Neural progenitor cell (in vitro differentiated cells): Measurements from ENCODE around the gene CEP19. TPM values are rescaled to one million over a fixed set of nuclear protein-coding genes. Genes with fewer than 3 reads are reported as not detected.

Experiments used
- DNase-seq: peaks from one replicate; pipeline ENCODE4 v3.0.0-alpha.2; 2016; ENCODE audit warnings: low spot score
- H2AFZ ChIP-seq: fragments of 200-600 bp; sonication (generic); replicated peaks from 2 replicates; pipeline ENCODE4 v1.6.1; 2016; ENCODE audit warnings: antibody characterized with exemption
- H3F3A ChIP-seq: fragments of 200-600 bp; sonication (generic); 2 replicates; pipeline ENCODE4 v1.6.1; 2016; ENCODE audit warnings: antibody characterized with exemption, low read depth
- H3K27ac ChIP-seq: fragments of 200-600 bp; sonication (generic); 2 replicates; pipeline ENCODE4 v1.5.1; 2016; ENCODE audit warnings: mild to moderate bottlenecking
- H3K27me3 ChIP-seq: fragments of 200-600 bp; sonication (generic); 2 replicates; pipeline ENCODE4 v1.6.1; 2016; ENCODE audit warnings: mild to moderate bottlenecking, moderate library complexity
- H3K36me3 ChIP-seq: fragments of 200-600 bp; sonication (generic); 2 replicates; pipeline ENCODE4 v1.5.1; 2016
- H3K4me1 ChIP-seq: fragments of 200-600 bp; sonication (generic); 2 replicates; pipeline ENCODE4 v1.6.1; 2016; ENCODE audit warnings: mixed run types
- H3K4me2 ChIP-seq: fragments of 200-600 bp; sonication (generic); 2 replicates; pipeline ENCODE4 v1.6.1; 2016
- H3K4me3 ChIP-seq: fragments of 200-600 bp; sonication (generic); 2 replicates; pipeline ENCODE4 v1.5.1; 2016
- H3K79me2 ChIP-seq: fragments of 200-600 bp; sonication (generic); 2 replicates; pipeline ENCODE4 v1.6.1; 2016; ENCODE audit warnings: low read depth
- H3K9ac ChIP-seq: fragments of 200-600 bp; sonication (generic); 2 replicates; pipeline ENCODE4 v1.6.1; 2016
- H3K9me3 ChIP-seq: fragments of 200-600 bp; sonication (generic); 2 replicates; pipeline ENCODE4 v1.5.1; 2016; ENCODE audit warnings: low read depth
- H4K20me1 ChIP-seq: fragments of 200-600 bp; sonication (generic); 2 replicates; pipeline ENCODE4 v1.6.1; 2016; ENCODE audit warnings: low read depth
- H3K27ac Mint-ChIP-seq: 3 replicates; pipeline ENCODE4 v1.8.0; 2021; ENCODE audit warnings: mixed read lengths
- H3K27me3 Mint-ChIP-seq: 2 replicates; pipeline ENCODE4 v1.8.0; 2022; ENCODE audit warnings: low read depth, mild to moderate bottlenecking, inconsistent platforms, moderate library complexity, mixed read lengths; ENCODE audit not compliant: insufficient read depth
- H3K36me3 Mint-ChIP-seq: 3 replicates; pipeline ENCODE4 v1.8.0; 2021; ENCODE audit warnings: mixed read lengths
- H3K4me1 Mint-ChIP-seq: 3 replicates; pipeline ENCODE4 v1.8.0; 2021; ENCODE audit warnings: mixed read lengths
- H3K4me3 Mint-ChIP-seq: 3 replicates; pipeline ENCODE4 v1.8.0; 2021; ENCODE audit warnings: mild to moderate bottlenecking, moderate library complexity, mixed read lengths
- H3K9me3 Mint-ChIP-seq: 3 replicates; pipeline ENCODE4 v1.8.0; 2020; ENCODE audit warnings: mixed read lengths
- EZH2 ChIP-seq: fragments of 200-600 bp; sonication (generic); IDR thresholded peaks from 2 replicates; pipeline ENCODE4 v1.6.1; 2017; ENCODE audit warnings: antibody characterized with exemption, mild to moderate bottlenecking, moderate library complexity
- EZH2phosphoT487 ChIP-seq: fragments of 200-600 bp; sonication (generic); IDR thresholded peaks from 2 replicates; pipeline ENCODE4 v1.6.1; 2017; ENCODE audit warnings: antibody characterized with exemption
- total RNA-seq: library from RNA; depleted of rRNA; stranded (reverse); fragments of >200 nt; gene quantifications from 2 replicates; pipeline ENCODE4 v1.2.3, GENCODE V29; 2015; ENCODE audit warnings: low replicate concordance
- TF ChIP-seq, protein P1 (sequence below): fragments of 200-600 bp; sonication (generic); IDR thresholded peaks from 2 replicates; pipeline ENCODE4 v1.5.1; 2017; ENCODE audit warnings: antibody characterized with exemption, mild to moderate bottlenecking

CEP19 gene
- total RNA-seq, 1 donor from 2014 or later, result 7.0 TPM

DNA sequence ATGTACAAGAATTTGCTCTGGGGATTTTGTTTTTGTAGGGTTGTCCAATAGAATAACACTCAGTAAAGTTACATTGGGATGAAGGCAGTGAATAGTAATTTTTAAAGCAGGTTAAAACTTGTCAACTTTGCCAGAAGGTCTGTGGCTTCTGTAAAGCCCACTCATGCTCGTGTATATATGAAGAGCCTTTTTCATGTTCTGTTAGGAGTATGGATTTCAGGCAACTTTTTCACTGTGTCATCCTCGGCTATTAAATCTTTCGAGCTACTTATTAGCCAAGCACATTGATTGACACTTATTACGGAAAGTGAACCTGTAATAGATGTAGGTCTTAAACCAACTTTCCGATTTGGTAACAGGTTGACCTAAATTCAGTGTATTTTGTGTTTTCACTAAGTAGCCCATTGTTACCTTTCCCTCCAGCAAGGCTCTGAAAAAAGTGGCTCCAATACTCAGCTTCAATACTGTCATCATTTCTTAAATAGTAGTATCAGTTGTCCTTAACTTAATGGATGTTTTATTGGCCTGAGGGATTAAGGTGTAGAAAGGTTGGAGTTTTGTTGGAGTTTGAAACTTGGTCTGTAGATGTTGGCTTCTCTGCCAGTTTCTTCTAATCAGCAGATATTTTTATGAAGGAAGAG lies 29.3 kb upstream of the CEP19 start:
- no peak overlapping the region for H3K27ac ChIP-seq
- H3K9ac ChIP-seq, result peak overlapping the region; percentile 93
- H3K4me1 ChIP-seq, result peaks cover 8% of the 10 kb centered on the region
- no peak overlapping the region for H2AFZ ChIP-seq
- peaks cover 6% of the 10 kb centered on the region for H3K36me3 ChIP-seq
- Mint-ChIP-seq H3K4me1 (peaks cover 10% of the 10 kb centered on the region), H3K4me3 (peak overlapping the region; percentile 99), H3K27me3 (peaks cover 7% of the 10 kb centered on the region), H3K9me3 (peaks cover 15% of the 10 kb centered on the region), H3K27ac (peak overlapping the region; percentile 97), H3K36me3 (peaks cover 26% of the 10 kb centered on the region)
- no peak for DNase-seq
- peak overlapping the region; percentile 90 for H3K4me3 ChIP-seq
- peak overlapping the region; percentile 93 for H3K4me2 ChIP-seq
- H3K27me3 ChIP-seq, result no peaks in the 10 kb centered on the region
- TF ChIP-seq, protein P1, sequence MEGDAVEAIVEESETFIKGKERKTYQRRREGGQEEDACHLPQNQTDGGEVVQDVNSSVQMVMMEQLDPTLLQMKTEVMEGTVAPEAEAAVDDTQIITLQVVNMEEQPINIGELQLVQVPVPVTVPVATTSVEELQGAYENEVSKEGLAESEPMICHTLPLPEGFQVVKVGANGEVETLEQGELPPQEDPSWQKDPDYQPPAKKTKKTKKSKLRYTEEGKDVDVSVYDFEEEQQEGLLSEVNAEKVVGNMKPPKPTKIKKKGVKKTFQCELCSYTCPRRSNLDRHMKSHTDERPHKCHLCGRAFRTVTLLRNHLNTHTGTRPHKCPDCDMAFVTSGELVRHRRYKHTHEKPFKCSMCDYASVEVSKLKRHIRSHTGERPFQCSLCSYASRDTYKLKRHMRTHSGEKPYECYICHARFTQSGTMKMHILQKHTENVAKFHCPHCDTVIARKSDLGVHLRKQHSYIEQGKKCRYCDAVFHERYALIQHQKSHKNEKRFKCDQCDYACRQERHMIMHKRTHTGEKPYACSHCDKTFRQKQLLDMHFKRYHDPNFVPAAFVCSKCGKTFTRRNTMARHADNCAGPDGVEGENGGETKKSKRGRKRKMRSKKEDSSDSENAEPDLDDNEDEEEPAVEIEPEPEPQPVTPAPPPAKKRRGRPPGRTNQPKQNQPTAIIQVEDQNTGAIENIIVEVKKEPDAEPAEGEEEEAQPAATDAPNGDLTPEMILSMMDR, result no peak
- TF ChIP-seq EZH2, result no peak
- TF ChIP-seq EZH2phosphoT487, result no peak
- peaks cover 65% of the 10 kb centered on the region for H3K79me2 ChIP-seq
- no peaks in the 10 kb centered on the region for H3K9me3 ChIP-seq
- peaks cover 23% of the 10 kb centered on the region for H3F3A ChIP-seq
- peaks cover 32% of the 10 kb centered on the region for H4K20me1 ChIP-seq

DNA sequence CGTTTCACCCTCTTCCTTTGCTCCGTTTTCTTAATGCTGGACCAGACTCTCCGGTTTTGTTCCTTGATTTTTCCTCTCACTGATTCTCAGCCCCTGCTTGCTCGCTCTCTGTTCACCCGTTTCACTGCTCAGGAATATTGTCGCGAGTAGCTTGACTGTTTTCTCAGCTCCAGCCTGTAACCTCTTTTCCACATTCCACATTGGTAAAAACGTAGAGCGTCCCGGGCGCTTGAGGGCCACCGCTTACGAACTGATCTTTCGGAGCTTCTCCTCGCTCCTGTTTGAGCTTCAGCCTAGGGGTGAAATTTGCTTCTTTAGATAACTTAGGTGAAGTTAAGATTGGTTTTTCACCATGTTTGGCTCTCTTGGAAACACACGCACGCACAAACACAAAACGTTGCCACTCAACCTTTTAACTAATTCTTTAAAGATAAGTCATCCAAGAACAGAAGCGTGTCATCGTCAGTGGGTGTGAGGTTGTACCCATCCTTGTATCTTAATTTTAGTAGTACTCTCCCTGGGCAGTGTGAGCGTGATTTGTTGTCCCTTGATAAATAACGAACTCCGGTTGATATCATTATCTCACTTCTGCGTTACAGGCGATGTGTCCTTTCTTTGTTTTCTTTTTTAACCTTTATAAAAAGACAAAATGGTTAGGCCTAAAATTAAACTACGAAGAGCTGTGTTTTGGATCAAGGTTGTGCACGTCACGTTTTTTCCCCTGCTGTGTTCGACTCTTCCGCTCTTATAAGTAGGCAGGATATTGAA lies 28.6 kb upstream of the CEP19 start:
- H3K9me3 Mint-ChIP-seq, result peaks cover 10% of the 10 kb centered on the region
- H3K36me3 Mint-ChIP-seq, result peaks cover 22% of the 10 kb centered on the region
- Histone ChIP-seq H3K4me3 (peak overlapping the region; percentile 90), H3F3A (peaks cover 23% of the 10 kb centered on the region), H4K20me1 (peaks cover 29% of the 10 kb centered on the region), H3K79me2 (peaks cover 58% of the 10 kb centered on the region), H3K4me1 (peaks cover 8% of the 10 kb centered on the region), H3K9ac (peak overlapping the region; percentile 93), H3K27ac (peak overlapping the region; percentile 96), H3K36me3 (no peaks in the 10 kb centered on the region), H2AFZ (peak overlapping the region; percentile 59), H3K4me2 (peak overlapping the region; percentile 93), H3K27me3 (no peaks in the 10 kb centered on the region), H3K9me3 (no peaks in the 10 kb centered on the region)
- peaks cover 7% of the 10 kb centered on the region for H3K27me3 Mint-ChIP-seq
- peaks cover 10% of the 10 kb centered on the region for H3K4me1 Mint-ChIP-seq
- H3K4me3 Mint-ChIP-seq, result peak overlapping the region; percentile 99
- TF ChIP-seq, protein P1, result no peak
- no peak for TF ChIP-seq EZH2
- no peak for TF ChIP-seq EZH2phosphoT487
- peak overlapping the region; percentile 97 for H3K27ac Mint-ChIP-seq
- peak; percentile 69 for DNase-seq

DNA sequence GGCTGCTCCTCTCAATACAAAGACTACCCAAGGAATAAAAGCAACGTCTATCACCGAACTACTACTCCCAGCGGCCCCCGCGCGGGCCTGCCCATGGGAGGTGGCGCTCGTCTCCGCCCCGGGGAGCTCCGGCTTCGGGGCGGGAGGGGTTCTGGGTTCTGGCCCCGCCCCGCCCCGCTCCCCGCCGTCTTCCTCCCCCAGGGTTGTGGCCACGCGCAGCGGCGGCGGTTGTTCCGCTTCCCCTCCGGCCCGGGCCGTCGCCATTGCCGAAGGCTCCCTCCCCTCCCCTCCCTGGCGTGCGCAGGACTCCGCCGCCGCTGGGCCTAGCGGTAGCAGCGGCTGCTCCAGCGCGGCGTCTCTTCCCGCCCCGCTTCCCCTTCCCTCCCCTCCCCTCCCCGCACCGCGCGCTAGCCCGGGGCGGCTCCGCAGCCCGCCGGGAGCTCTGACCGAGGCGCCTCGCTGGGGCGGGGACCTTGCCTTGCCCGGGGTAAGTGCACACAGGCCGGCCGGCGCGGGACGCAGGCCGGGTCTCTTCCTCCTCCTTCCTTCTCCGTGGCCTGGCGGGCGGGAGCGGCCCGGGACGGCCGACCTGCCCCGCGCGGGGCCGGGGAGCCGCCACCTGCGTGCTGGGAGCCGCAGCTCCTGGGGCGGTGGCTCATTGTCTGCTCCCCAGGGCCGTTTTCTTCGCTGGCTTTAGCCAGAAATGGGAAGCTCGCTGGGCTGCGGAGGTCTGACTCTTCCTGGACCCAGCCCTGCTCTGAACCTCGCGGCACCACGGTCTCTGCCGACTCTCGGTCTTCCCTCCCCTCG lies 27.8 kb upstream of the CEP19 start, which contains the start of gene PAK2:
PAK2 (plus strand) TSS at position 187 of the 810 bp plus-strand sequence. CDS start 42,790 bp downstream, outside the sequence.
- TF ChIP-seq, protein P1, result peak; percentile 3
- no peak for TF ChIP-seq EZH2phosphoT487
- peaks cover 7% of the 10 kb centered on the region for H3K9me3 Mint-ChIP-seq
- peak within 1 kb of the TSS; percentile 59 for H2AFZ ChIP-seq

More for the DNA sequence above, 27.8 kb upstream of the CEP19 start, which contains the start of gene PAK2:
- Histone ChIP-seq H3K27me3 (no peaks in the 10 kb centered on the region), H3K4me3 (peak within 1 kb of the TSS; percentile 90), H3K4me1 (peaks cover 8% of the 10 kb centered on the region), H3K27ac (peak within 1 kb of the TSS; percentile 96), H3K79me2 (peaks cover 50% of the 10 kb centered on the region), H3K9me3 (no peaks in the 10 kb centered on the region), H3K36me3 (no peaks in the 10 kb centered on the region), H4K20me1 (peaks cover 29% of the 10 kb centered on the region), H3K9ac (peak within 1 kb of the TSS; percentile 93), H3F3A (peaks cover 23% of the 10 kb centered on the region), H3K4me2 (peak within 1 kb of the TSS; percentile 93)
- peak within 1 kb of the TSS; percentile 99 for H3K4me3 Mint-ChIP-seq
- peaks cover 10% of the 10 kb centered on the region for H3K4me1 Mint-ChIP-seq
- DNase-seq, result peak; percentile 94
- H3K36me3 Mint-ChIP-seq, result peaks cover 24% of the 10 kb centered on the region
- peaks cover 6% of the 10 kb centered on the region for H3K27me3 Mint-ChIP-seq
- peak within 1 kb of the TSS; percentile 97 for H3K27ac Mint-ChIP-seq
